ENCODE results near the gene PRR5.
"Not testable (repeated sequence)": the region's sequence is repeated elsewhere in the genome, so short reads cannot be mapped to it uniquely, and the experiment has no call there.

The PRR5 gene

DNA sequence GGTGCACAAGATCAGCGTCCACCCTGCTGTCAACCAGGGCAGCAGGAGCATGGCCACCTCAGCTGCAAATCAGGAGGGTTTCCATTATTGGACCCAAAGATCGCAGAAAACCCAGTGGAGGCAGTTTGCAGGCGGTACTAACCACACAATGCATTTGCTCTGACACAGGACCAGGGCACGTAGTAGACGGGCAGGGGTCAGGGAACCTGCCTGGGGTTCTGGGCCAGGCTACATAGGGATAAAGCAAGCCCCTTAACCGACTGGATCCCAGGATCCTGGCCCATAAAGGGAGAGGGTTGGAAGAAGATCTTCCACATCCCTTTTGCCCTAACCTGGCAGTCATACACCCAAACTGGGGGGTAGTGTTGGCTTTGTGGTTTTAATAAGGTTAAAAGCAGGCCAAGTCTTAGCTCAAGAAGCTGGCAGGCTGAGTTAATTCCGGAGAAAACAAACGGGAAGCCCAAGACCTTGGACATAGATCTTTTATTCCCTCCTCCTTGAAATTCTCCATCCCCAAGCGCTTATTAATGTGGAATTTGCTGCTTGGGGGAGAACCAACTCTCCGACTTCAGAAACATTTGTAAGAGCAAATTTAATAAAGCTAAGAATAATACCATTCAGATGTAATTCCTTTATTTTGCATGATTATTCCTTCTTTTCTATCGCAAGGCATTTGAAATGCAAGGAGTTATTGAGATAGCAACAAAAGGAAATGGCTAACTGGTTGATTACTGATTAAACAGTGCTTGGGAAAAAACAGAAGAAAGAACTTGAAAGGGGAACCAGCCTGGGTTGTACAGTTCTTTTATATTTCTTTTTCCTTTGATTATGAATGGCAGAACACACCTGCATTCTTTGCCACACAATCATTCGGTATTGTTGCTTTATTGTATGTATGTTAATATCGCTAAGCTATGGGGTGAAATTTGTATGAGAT is 44.1 kb downstream of the PRR5 start:
- H3K27me3 ChIP-seq (ENCODE audit: low read depth, low read length), result peaks cover 8% of the 10 kb centered on the region
- H3K79me2 ChIP-seq (ENCODE audit: low read length), result no peaks in the 10 kb centered on the region
- no peak for TF ChIP-seq EZH2phosphoT487 (IDR thresholded peaks at IDR 0.05; ENCODE audit: low read depth)
- no peak for TF ChIP-seq CTCF (IDR thresholded peaks at IDR 0.05; ENCODE audit: low read depth, low read length)
- no peaks in the 10 kb centered on the region for H3K9me3 ChIP-seq (ENCODE audit: insufficient read depth, low read length)
- H3K4me3 ChIP-seq (ENCODE audit: low read length), result peak overlapping the region; percentile 57
- peak overlapping the region; percentile 75 for H3K4me2 ChIP-seq (ENCODE audit: low read length)
- H3K4me1 ChIP-seq (ENCODE audit: low read length), result peaks cover 16% of the 10 kb centered on the region
- H3K9ac ChIP-seq (ENCODE audit: low read length), result no peak overlapping the region
- no peak overlapping the region for H2AFZ ChIP-seq (ENCODE audit: low read depth, low read length)
- no peak overlapping the region for H3K27ac ChIP-seq (ENCODE audit: low read length)
- H3K36me3 ChIP-seq (replicated peaks; ENCODE audit: low read depth, low read length), result no peaks in the 10 kb centered on the region
- no peaks in the 10 kb centered on the region for H4K20me1 ChIP-seq (ENCODE audit: insufficient read depth, low read length)

GRCh38 chr22:44747784-44748127 is 45.8 kb downstream of the PRR5 start:
- H3K9me3 ChIP-seq (ENCODE audit: insufficient read depth, low read length); H3K4me3 ChIP-seq (ENCODE audit: low read length); H3K27me3 ChIP-seq (ENCODE audit: low read depth, low read length); H3K36me3 ChIP-seq (replicated peaks; ENCODE audit: low read depth, low read length); H3K4me2 ChIP-seq (ENCODE audit: low read length); H2AFZ ChIP-seq (ENCODE audit: low read depth, low read length); H3K27ac ChIP-seq (ENCODE audit: low read length); H4K20me1 ChIP-seq (ENCODE audit: insufficient read depth, low read length); H3K79me2 ChIP-seq (ENCODE audit: low read length); H3K9ac ChIP-seq (ENCODE audit: low read length): not testable (repeated sequence)
- H3K4me1 ChIP-seq (ENCODE audit: low read length), result peaks cover 16% of the 10 kb centered on the region

DNA sequence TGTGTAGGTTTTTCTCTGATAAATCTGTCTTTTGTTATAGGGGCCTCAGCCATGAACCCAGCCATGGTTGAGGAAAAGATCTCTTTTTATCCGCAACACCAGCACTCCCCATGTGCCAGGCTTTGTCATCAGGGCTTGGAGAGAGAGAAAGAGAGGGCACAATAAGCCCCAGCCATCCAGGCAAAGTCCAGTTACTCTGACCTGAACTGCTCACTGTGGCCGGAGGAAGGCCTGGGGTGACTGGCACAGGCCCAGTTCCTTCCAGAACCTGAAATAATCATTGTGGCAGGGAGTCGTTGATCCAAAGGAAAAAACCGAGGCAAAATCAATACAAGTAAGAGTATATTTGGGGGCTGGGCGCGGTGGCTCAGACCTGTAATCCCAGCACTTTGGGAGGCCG is 46.5 kb downstream of the PRR5 start:
- no peaks in the 10 kb centered on the region for H3K79me2 ChIP-seq (ENCODE audit: low read length)
- no peaks in the 10 kb centered on the region for H3K36me3 ChIP-seq (replicated peaks; ENCODE audit: low read depth, low read length)
- peaks cover 16% of the 10 kb centered on the region for H3K4me1 ChIP-seq (ENCODE audit: low read length)
- no peak overlapping the region for H3K27ac ChIP-seq (ENCODE audit: low read length)
- no peak for TF ChIP-seq CTCF (IDR thresholded peaks at IDR 0.05; ENCODE audit: low read depth, low read length)
- TF ChIP-seq EZH2phosphoT487 (IDR thresholded peaks at IDR 0.05; ENCODE audit: low read depth), result no peak
- H3K9me3 ChIP-seq (ENCODE audit: insufficient read depth, low read length), result no peaks in the 10 kb centered on the region
- no peak overlapping the region for H3K4me3 ChIP-seq (ENCODE audit: low read length)
- H3K27me3 ChIP-seq (ENCODE audit: low read depth, low read length), result peaks cover 7% of the 10 kb centered on the region
- no peak overlapping the region for H3K9ac ChIP-seq (ENCODE audit: low read length)
- no peak overlapping the region for H2AFZ ChIP-seq (ENCODE audit: low read depth, low read length)
- no peak overlapping the region for H3K4me2 ChIP-seq (ENCODE audit: low read length)
- H4K20me1 ChIP-seq (ENCODE audit: insufficient read depth, low read length), result no peaks in the 10 kb centered on the region

DNA sequence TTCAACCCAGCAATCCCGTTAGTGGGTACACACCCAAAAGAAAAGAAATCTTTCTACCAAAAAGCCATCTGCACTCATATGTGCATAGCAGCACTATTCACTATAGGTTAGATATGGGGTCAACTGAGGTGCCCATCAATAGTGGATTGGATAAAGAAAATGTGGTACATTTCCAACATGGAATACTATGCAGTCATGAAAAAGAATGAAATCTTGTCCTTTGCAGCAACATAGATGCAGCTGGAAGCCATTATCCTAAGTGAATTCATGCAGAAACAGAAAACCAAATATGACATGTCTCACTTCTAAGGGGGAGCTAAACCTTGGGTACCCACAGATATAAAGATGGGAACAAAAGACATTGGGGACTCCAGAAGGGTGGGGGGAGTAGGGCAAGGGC is 48.5 kb downstream of the PRR5 start:
- Histone ChIP-seq H3K9me3 (ENCODE audit: insufficient read depth, low read length) (no peaks in the 10 kb centered on the region), H4K20me1 (ENCODE audit: insufficient read depth, low read length) (no peaks in the 10 kb centered on the region), H3K27ac (ENCODE audit: low read length) (no peak overlapping the region), H3K4me3 (ENCODE audit: low read length) (no peak overlapping the region), H3K79me2 (ENCODE audit: low read length) (no peaks in the 10 kb centered on the region), H3K27me3 (ENCODE audit: low read depth, low read length) (peaks cover 8% of the 10 kb centered on the region; the same call in 1 of the 2 replicates), H3K36me3 (replicated peaks; ENCODE audit: low read depth, low read length) (no peaks in the 10 kb centered on the region), H3K4me1 (ENCODE audit: low read length) (peaks cover 16% of the 10 kb centered on the region), H2AFZ (ENCODE audit: low read depth, low read length) (no peak overlapping the region), H3K9ac (ENCODE audit: low read length) (no peak overlapping the region), H3K4me2 (ENCODE audit: low read length) (no peak overlapping the region)
- TF ChIP-seq EZH2phosphoT487 (IDR thresholded peaks at IDR 0.05; ENCODE audit: low read depth) (no peak), CTCF (IDR thresholded peaks at IDR 0.05; ENCODE audit: low read depth, low read length) (no peak)

Data from OCI-LY3 (cell line).